HuH-7.5 (cell line): ENCODE results near the gene CLSTN2.

Experiments used
- DNase-seq: peaks from one replicate; pipeline ENCODE4 v3.0.0; 2011; ENCODE audit warnings: low spot score

The CLSTN2 gene

GRCh38 chr3:139944256-139944910 is 9.4 kb downstream of the CLSTN2 start:
- DNase-seq, result no peak

- DNase-seq, result no peak
Measured at GRCh38 chr3:139945386-139945785, 10.4 kb downstream of the CLSTN2 start.

GRCh38 chr3:139945942-139946341 is 11.0 kb downstream of the CLSTN2 start:
- no peak for DNase-seq

- DNase-seq, result no peak
Measured at GRCh38 chr3:139948467-139948866, 13.5 kb downstream of the CLSTN2 start.

DNA sequence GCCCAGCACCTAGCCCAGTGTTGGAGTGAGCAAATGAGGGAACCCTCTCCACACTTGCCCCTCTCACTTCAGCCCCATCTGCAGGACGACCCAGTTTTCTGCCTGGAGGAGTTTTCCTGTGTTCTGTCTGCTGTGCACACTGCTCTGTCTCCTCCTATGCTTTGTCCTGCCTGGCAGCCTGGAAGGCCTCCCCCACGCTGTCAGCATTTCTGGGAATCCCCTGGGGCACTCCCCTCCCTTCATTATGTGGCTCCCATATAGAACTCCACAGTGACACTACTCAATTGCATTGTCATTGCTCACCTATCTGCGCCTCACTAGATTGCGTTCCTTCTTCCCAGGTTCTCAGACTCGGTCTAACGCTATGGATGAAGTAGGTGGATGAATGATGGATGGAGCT is 13.9 kb downstream of the CLSTN2 start:
- no peak for DNase-seq

- DNase-seq, result no peak
Measured at GRCh38 chr3:139953131-139953910, 18.3 kb downstream of the CLSTN2 start.

DNA sequence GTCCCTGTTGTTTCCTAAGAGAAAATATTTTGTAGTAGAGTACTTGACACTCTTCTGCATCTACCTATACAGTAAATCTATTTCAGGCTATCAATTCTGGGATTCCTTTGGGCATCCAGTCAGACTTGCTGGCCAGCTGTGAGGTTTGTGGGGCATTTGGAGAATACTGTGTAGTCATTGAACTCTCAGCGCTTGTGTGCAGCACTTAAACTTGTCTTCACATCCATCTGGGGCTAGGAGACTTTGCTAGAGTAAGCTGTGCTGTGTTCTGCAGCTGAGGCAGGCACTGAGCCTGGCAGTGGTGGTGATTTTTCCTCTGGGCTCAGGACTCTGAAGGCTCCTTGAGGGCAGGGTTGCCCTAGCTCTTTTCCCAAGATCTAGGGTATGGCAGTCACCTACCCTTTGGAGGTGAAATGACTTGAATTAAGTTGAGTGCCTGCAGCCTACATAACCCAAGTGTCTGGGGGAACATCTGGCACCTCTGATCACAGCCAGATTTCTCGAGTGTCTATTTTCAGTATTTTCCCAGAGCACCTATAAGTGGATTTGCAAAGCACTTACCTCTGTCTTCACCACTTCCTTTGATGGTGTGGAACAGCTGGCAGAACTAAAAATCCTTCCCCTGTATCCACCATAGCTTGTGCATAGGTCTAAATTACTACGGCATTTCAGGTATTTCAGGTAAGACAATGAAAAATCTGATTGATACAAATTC is 19.3 kb downstream of the CLSTN2 start:
- DNase-seq, result no peak

- no peak for DNase-seq
Measured at GRCh38 chr3:139957844-139958243, 22.9 kb downstream of the CLSTN2 start.

- DNase-seq, result no peak
Measured at GRCh38 chr3:139969386-139969785, 34.4 kb downstream of the CLSTN2 start.

DNA sequence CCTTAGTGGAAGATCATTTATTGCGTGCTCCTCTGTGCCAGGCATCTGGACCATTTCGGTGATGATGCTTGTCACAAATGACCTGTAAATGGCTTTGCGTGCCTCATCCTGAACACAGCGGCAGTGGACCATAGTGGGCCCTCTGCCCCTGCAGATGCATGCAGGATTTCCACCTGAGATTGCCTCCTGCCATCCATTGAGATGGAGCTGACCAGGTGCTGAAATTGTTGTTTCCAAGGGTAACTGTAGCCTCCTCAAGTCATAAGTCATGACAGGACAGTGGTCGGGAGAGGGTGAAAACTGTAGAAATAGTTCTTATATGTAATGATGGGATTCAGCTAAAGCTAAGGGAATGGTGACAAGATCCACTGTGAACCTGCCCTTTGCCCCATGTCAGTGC is 35.5 kb downstream of the CLSTN2 start:
- no peak for DNase-seq

- no peak for DNase-seq
Measured at GRCh38 chr3:139974809-139975425, 39.9 kb downstream of the CLSTN2 start.

DNA sequence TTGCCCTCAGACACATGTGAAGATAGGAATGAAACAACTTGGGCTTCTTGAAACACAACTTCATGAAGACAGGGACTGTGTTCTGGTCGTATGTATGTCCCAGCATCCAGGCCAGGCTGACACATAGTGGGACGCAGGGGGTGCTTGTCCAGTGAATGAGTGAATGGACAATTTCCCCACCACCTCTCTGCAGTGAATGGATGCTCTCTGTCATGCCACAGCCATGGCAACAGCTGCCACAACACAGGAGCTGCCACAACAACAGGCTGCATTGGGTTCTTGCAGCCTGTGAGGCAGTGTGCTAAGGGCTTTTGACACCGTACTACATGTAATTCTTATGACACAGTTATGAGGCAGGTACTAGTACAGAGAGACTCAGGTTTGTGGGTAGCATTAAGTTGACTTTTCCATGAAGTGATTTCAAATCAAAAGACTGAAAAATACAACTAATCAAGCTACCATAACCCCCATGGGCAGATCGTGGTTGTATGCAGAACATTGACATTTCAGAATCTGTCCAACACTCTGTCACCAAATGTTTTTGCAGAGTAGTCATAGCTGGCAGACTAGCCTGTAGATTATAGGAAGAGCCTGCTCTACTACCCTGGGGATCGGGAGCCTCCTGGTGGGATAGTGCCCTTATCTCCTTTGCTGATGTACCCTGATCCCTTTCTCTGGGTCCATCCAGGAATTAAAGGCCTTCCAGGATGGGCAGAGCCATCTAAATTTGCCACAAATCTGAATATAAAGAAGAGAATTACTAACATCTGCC is 40.8 kb downstream of the CLSTN2 start:
- no peak for DNase-seq

DNA sequence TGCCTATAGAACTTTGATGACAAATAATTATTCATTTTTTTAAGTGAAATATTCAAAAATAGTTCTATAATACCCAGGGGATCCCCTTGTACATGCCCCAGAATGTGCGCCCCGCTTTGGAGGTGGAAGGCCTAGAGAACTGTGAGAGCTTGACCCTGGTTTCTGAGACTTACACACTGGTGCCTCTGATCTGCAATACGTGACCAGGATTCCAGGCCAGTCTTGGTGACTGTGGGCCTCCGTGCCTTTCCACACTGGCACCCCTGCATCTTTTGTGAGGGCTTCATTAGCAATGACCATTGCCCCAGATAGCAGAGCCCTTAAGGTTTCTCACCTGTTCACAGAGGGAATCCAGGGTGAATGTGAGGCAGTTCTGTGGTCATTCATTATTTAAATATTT is 44.0 kb downstream of the CLSTN2 start:
- DNase-seq, result no peak

DNA sequence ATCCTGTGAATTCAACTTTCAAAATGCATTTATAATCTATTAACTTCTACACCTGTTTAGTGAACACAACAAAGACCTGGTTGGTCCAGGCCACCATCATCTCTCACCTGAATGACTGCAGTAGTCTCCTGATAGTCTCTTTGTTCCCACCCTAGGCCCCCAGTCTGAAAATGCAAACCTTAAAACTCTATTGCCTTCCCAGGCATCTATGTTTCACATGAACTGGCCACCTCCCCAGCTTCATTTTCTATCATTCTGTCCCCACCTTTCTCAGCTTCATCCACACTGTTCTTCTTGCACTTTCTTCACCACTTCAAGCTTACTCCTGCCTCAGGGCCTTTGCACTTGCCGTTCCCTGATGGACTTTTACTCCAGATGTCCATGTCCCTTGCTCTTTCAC is 45.0 kb downstream of the CLSTN2 start:
- no peak for DNase-seq

DNA sequence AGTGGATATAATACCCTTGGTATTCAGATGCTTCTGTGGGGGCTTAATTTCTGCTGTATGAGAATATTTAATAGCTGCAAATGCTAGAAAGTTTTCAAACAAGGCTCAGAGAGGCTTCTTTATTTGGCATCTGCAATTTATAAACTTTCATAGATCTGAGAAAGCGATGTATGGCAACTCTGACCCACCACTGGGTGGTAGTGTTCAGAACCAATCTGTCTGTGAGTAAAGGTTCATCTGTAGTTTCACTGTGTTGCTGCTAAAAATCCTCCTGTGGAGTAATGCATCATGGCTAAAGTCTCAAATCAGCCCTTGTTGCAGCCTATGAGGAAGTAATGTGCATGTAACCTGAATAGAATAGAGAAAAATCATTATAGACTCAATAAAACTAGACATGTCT is 47.4 kb downstream of the CLSTN2 start:
- no peak for DNase-seq

DNA sequence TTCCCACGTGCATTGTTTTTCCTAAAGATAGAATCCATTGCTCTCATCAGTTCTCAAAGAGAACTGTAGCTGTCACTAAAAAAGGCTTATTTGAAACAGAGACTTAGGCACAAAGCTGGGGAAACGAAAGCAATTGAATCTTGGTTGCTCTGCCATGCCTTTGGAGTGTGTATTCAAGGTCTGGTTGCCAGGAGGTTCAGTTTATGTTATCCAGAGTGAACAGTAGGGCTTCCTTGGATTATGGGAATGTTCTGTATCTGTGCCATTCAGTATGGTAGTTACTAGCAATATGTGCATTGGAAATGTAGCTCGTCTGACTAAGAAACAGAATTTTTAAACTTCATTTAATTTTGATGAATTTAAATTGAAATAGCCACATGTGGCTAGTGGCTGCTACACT is 50.6 kb downstream of the CLSTN2 start:
- no peak for DNase-seq

GRCh38 chr3:139987908-139988307 is 52.9 kb downstream of the CLSTN2 start:
- no peak for DNase-seq

GRCh38 chr3:139988472-139989156 is 53.6 kb downstream of the CLSTN2 start:
- no peak for DNase-seq

GRCh38 chr3:139994891-139995290 is 59.9 kb downstream of the CLSTN2 start:
- DNase-seq, result no peak

- DNase-seq, result no peak
Measured at GRCh38 chr3:140004271-140004670, 69.3 kb downstream of the CLSTN2 start.

GRCh38 chr3:140006331-140006730 is 71.3 kb downstream of the CLSTN2 start:
- DNase-seq, result no peak
